H1 (cell line): Measurements from ENCODE around the gene STK40. TPM values are rescaled to one million over a fixed set of nuclear protein-coding genes. Genes with fewer than 3 reads are reported as not detected.

Experiments
- CHD7 ChIP-seq: fragments of 300-600 bp; sonication (generic); IDR thresholded peaks from 2 replicates; pipeline ENCODE4 v1.7.1; 2012; ENCODE audit warnings: low read length, moderate library complexity, mild to moderate bottlenecking, inconsistent platforms; ENCODE audit not compliant: insufficient replicate concordance
- HDAC6 ChIP-seq: IDR thresholded peaks from one replicate; pipeline ENCODE4 v1.7.1; 2012; ENCODE audit warnings: low read depth, mild to moderate bottlenecking, inconsistent platforms, low read length, moderate library complexity
- KDM5A ChIP-seq: fragments of 200-600 bp; IDR thresholded peaks from 2 replicates; pipeline ENCODE4 v1.7.1; 2012; ENCODE audit warnings: mild to moderate bottlenecking, low read length, inconsistent platforms, mixed read lengths
- SAP30 ChIP-seq: fragments of 300-600 bp; sonication (generic); IDR thresholded peaks from 2 replicates; pipeline ENCODE4 v1.7.1; 2012; ENCODE audit warnings: low read length, moderate library complexity, mild to moderate bottlenecking, inconsistent platforms; ENCODE audit not compliant: insufficient read depth, insufficient replicate concordance
- SIN3A ChIP-seq, 2 experiments: IDR thresholded peaks in 1 of 2; conservative IDR thresholded peaks in 1 of 2; 2 replicates each; pipeline ENCODE4 v1.6.1; 2011 to 2012; ENCODE audit warnings: low read length in 2 of 2, improper control_type of control experiment in 1 of 2, low read depth in 1 of 2, mild to moderate bottlenecking in 1 of 2
- TAF1 ChIP-seq: IDR thresholded peaks from 2 replicates; pipeline ENCODE4 v1.6.1; 2011; ENCODE audit warnings: mild to moderate bottlenecking, low read depth, low read length
- TAF7 ChIP-seq: optimal IDR thresholded peaks from 2 replicates; pipeline ENCODE3; 2011; ENCODE audit warnings: low read depth, mild to moderate bottlenecking, inconsistent platforms, low read length, moderate library complexity, borderline replicate concordance
- YY1 ChIP-seq: IDR thresholded peaks from 2 replicates; pipeline ENCODE4 v1.6.1; 2011; ENCODE audit warnings: low read depth, mild to moderate bottlenecking, low read length
- polyA plus RNA-seq, 7 experiments: library from polyadenylated mRNA; depleted of rRNA in 3 of 7; stranded (reverse) in 5 of 7; unstranded in 2 of 7; fragments of >200 nt in 5 of 7; fragments of 200-250 nt in 2 of 7; gene quantifications; 1 replicate in 5 of 7; 2 replicates in 1 of 7; 4 replicates in 1 of 7; pipeline versions ENCODE4 v1.2.1 to v1.2.3, GENCODE V29; 2011 to 2013; ENCODE audit warnings: missing spikeins in 2 of 7, mixed read lengths in 2 of 7
- total RNA-seq: library from RNA; stranded (reverse); fragmentation: NEBNext Ultra II Directional; extraction: Animal tissue kit (Norgen Biotek cat#: 25700); gene quantifications from 2 replicates; pipeline ENCODE4 v1.2.1, GENCODE V29; 2021

The STK40 gene
- total and polyA plus RNA-seq, 2 of the 8 experiments (the other 6 are each of a cell fraction or from before 2014, with no cell fraction given): 13.6 to 28.6 TPM

DNA sequence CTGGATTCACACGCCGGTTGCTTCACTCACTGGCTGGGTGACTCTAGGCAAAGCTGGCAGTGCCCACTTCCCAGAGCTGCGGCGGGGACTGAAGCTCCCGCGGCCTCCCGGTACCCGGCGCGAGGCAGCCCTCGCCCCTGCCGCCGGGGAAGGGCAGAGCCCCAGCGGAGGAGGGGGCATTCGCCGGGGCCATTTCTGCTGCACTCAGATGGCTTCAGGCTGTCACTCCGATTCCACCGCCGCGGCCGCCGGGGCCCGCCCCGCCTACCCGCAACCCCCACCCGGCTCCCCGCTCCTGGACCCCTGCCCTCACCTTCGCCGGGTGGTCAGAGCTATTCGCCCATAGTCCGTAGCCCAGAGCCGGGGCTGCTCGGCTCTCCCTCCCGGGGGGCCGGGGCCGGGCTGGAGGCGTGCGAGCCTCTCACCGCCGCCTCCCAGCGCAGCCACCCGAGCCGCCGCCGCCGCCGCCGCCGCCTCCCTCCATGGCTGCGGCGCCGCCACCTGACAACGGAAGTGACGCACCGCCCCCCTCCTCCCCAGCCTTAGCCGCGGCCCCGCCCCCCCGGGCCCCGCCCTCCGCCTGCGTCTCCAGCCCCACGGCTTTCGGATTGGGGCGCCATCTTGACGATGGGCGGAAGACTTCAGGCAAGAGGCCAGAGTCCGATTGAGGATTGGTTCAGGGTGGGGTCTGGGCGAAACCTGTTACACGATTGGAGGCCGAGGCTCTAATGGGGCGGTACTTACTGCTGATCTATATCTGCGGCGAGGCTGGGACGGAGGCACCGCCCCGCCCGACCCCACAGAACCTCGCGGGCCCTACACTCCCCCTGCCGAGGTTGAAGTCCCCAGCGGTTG lies at the start of gene STK40 (continued):
- TF ChIP-seq CHD7 (no peak), TAF1 (no peak), TAF7 (no peak), SIN3A (conservative IDR thresholded peaks at IDR 0.05 in 1 of 2, IDR thresholded peaks at IDR 0.05 in 1 of 2; ENCODE audit: low read depth in 1 of 2, low read length in 2 of 2) (peak; percentile 81 to 85; a peak in 3 of 4 replicates), KDM5A (no peak), SAP30 (peak; percentile 4), HDAC6 (no peak), YY1 (peak; percentile 99)
